CD4-positive, alpha-beta T cell treated with Interleukin-15 for 1 hour (primary cell): ENCODE results near the gene AUH.
"Not testable (repeated sequence)": the region's sequence is repeated elsewhere in the genome, so short reads cannot be mapped to it uniquely, and the experiment has no call there.

ENCODE experiments used
- DNase-seq: peaks from one replicate; pipeline ENCODE4 v3.0.0-alpha.2; 2020

Gene AUH

DNA sequence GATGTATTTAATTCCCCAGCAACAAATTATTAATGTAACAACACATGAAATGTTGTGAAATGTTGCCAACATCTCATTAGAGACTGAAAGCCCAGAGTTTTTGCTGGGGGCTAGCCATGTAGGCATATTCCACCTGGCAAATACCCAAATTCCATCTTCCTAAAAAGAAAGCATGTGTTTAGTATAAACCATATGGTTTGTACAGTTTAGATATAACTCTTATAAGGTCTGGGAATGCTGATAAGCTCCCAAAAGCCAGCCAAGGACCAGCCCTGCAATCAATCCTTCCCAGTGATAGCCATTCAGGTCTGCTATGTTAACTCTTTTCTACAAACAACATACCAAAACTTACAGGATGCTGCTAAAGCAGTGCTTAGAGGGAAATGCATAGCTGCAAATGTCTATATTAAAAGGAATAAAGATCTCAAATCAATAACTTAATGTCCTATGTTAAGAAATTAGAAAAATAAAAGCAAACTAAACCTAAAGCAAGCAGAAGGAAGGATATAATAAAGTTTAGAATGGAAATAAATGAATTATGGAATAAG is 158.9 kb downstream of the AUH start:
- DNase-seq: no peak

DNA sequence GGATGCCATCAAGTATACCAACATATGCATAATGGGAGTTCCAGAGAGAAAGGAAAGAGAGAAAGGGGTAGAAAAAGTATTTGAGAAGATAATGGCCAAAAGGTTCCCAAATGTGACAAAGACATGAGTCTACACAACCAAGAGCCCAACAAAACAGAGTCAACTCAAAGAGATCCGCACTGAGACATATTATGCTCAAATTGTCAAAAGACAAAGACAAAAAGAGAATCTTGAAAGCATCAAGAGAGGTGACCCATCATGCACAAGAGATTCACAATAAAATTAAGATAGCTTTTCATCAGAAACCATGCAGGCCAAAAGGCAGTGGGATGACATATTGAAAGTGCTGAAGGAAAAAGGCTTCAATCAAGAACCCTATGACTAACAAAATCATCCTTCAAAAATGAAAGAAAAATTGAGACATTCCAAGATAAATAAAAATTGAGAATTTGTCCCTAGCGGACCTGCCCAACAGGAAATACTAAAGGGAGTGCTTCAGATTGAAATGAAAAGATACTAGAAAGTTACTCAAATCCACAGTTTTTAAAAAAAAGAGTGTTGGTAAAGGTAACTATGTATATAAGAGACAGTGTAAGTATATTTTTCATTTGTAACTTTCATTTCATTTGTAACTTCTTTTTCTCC is 160.9 kb downstream of the AUH start:
- DNase-seq: no peak

DNA sequence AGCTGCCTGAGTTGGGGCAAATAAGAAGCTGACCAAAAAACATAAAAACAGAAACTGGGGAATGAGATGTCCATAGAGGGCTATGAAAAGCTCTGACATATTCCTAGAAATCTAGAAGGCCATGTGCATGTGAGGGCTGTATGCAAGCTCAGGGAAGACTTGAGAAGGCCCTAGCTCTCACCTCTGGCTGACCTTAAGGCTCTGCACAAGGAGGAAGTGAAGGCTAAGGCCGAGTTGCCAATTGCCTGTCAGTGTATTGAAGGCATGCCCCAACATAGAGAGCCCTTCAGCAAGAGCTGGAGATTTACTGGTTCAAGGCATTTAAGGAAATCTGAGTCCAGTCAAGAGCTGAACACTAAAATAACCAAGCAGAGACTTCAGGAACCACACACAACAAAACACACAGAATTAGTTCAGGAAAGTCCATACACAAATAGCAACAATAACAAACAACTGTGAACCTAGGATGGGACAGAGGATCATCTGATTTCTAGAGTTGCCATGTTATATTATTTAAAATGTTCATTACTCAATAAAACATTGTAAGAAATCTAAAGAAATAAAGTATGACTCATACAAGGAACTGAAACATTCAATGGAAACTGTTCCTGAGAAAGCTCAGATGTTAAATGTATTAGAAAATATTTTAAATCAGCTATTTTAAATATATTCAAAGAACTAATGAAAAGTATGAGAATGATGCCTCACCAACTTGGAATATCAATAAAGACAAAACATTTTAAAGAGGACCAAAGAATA is 161.8 kb downstream of the AUH start:
- peak; percentile 49 for DNase-seq

DNA sequence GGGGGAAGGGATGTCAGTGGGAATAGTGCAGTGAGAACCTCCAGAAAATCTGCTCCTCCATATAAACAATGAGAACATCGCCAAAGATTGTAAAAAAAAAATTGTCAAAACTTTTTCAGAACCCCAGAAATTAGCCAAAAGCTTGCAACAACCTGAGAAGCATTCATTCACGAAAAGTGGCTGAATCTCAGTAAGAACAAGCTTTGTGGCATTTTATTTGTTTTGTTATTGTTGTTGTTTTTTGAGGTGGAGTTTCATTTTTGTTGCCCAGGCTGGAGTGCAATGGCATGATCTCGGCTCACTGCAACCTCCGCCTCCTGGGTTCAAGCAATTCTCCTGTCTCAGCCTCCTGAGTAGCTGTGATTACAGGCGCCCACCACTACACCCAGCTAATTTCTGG is 162.8 kb downstream of the AUH start:
- not testable (repeated sequence) for DNase-seq

DNA sequence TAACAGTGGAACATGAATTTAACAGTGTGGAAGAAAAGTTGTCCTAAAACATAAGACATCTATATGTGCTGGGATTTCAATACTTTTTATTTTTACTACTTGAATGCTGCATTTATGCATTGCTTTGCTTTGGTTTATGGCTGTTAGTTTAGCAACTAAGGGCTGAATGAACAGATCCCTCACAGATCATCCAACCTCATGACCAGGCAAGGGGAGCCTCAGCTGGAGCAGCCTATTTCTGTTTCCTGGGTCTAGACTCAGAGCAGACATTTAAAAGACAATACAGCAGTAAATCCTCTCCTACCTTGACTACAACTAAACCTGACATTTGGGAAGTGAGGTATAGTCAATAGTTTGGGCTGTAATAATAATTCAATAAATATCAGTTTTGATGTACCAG is 163.3 kb downstream of the AUH start:
- no peak for DNase-seq

DNA sequence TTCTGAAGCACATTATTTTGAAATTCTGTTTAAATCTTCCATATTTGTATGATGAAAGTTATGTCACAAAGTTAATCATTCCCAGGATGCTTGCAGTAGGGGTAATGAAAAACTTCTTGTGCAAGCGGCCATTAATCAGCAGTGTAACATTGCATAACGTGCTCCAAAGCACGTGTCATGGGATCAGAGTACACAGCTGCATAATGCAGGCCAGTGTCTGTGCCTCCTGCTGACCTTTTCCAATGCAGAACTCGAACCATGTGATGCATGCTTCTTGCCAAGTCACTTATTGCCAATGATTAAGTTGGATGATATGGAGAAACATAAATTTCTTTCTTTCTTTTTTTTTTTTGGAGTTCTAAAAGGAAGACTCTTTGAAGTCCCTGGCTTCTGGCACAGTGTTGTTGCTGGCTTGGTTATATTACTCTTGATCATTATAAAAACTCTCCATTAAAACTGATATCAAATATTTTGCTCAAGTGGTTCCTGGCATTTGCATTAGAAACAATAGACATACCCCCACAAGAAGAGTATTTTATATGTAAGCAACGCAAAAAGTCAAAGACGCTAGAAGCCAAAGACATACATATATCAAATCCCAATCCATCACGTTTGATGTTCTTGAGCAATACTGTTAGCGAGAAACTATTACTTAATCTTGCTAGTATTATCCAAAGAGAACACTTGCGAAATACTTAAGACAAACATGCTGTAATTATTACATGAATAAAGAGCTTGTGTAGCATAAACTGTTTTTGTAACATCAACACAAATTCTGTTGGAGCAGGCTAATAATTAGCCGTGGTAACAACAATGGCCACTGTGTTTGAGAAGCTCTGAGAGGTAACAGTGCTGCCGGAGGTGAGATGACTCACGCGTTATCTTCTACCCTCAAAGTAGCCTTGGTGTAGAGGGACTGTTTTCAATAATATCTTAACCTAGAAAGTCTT is 164.2 kb downstream of the AUH start:
- DNase-seq: peak; percentile 79

DNA sequence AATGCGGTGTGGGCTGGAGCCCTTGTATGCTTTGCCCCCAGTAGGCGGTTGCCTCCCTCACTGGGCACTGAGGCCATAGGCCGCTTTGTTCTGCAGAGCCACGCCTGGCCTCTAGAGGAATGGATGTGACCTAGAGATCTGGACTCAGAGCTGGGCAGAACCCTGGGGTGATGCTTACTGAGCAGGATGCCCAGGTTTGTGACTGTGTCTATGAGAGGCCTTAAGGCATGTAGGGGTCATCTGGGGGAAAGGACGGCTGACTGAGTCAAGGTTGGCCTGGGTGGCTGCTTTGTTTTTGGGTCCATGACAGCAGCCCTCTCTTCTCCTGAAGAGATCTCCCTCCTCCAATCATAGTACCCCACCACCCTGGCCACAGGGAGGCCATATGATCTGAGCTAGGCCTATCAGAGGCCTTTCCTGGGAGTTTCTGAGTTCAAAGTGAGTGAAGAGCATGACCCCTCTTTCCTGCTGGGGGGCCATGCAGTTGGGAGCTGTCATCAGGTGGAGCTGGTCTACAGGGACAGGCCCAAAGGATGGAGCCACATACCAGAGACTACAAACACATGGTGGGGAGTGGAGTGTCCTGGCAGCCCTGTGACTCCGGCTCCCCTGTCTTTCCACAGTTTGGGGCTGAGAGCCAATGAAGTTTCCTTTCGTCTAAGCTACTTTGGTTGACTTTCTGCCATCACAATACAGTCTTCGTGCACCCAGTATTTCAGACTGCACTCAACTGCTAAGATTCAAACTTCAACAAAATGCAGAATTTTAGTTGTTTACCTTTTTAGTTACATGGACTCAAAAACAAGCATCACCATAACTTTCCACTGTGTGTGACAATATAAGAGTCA is 165.4 kb downstream of the AUH start:
- DNase-seq: no peak

DNA sequence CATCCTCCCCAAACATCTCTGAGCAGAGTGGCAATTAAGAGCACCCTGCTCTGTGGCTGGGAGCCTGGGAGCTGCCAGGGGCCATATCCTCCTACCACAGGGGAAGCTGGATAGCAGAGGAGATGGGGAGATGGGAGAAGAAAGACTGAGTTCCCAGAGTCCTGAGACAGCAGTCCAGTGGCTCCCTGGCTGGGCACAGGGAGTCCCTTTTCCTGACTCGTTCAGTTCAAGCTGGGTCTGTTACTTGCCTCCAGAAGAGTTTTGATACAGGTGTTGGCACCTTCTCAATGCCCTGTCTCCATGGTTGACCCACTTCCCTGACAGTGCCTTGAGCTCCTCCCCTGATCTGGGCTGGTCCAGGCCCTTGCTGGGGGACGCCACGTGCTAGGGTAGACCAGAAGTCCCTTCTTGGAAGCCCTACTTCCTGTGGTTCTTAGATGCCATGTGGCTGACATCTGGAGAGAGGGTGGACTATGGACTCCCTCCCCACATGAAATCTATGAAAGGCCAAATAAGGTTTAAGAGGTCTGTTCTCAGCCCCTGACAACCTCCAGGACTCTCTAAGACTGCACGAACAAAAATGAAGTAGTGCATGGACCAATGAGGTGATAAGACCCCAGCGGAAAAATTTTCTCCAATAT is 166.2 kb downstream of the AUH start:
- DNase-seq: no peak

DNA sequence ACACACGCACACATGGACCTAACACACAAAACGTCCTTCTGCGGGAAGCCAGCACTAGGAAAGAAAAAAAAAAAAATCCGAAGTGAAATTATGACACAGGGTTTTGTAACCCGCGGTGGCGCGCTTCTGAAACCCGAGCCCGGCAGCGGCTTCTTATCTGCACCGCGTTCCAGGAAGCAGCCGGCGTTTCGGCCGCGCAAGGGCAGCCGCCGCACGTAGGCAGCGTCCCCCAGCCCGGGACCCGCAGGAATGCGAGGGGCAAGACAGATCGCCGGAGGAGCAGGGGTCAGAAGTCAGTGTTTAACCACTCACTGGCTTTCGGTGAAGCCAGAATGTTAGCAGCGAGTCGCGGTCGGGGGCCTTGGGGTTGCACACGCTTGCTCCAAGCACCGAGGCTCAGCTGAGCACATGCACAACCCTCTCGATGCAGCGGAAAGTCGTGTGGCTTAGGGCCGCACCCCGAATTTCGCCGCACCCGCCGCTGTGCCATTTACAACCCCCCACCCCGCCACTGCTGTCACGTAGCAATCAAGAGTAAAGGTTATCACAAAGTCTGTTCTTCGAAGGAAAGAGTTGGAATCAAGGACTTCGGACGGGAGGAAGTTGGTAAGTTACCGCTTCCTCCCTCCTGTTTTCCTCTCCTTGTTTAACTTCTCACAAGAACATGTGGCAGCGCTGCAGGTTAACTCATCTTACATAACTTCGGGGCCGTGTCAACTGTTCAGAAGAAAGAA is 167.9 kb downstream of the AUH start:
- peak; percentile 66 for DNase-seq

DNA sequence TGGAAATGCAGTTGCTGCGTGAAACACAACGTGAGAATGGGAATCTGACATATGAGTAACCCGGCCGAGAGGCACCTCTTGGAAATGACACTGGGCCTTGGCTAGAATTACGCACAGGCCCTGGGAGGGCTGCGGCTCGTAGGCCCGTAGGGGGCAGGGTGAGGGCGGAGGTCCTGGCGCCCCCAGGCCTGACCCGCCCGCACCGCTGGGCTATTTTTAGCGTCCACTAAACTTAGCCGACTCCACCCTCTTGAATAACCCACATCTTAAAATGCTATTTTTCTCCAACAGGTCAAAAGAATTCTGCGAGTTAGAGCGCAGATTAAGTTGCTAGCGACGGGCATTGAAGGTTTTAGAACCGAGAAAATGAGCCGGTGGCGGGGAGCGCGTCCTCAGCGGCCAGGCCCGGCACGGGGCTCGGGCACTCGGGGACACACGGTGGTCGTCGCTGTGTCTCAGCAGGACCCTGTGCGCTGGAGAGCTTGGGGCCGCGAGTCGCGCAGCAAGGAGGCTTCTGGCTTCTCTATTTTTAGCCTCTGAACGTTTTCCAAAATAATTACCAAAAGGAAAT is 168.5 kb downstream of the AUH start:
- peak; percentile 85 for DNase-seq

DNA sequence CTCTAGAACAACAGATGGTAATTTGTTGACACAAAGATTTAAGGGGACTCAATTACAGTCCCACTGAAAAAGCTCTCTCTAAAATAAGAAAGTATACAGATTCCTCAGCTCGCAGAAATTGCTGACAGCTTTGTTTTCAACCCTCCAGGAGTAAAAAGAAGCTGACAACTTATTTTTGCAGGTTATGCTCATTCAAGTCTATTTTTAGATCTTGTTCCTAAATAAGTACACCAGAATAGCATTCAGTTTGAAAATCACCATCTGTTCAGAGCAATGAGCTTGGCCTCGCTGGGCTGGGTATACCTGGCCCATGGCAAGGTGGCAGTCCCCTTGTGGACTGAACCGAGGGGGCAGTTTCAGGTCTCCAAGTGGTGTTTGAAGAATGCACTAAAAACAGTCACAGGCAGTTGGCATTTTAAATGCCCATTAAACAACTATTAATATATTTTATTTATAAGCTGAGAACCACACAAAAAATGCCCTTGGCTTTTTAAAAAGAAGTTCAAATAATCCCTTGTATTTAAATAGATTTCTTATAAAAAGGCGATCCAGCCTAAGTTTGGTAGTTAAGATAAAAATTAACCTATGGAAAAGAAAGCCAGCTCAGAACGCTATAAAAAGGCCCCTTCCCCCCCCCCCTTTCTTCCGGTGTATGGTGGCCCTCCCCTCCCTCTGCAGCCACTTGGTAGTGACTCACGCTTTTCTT is 169.2 kb downstream of the AUH start:
- no peak for DNase-seq

DNA sequence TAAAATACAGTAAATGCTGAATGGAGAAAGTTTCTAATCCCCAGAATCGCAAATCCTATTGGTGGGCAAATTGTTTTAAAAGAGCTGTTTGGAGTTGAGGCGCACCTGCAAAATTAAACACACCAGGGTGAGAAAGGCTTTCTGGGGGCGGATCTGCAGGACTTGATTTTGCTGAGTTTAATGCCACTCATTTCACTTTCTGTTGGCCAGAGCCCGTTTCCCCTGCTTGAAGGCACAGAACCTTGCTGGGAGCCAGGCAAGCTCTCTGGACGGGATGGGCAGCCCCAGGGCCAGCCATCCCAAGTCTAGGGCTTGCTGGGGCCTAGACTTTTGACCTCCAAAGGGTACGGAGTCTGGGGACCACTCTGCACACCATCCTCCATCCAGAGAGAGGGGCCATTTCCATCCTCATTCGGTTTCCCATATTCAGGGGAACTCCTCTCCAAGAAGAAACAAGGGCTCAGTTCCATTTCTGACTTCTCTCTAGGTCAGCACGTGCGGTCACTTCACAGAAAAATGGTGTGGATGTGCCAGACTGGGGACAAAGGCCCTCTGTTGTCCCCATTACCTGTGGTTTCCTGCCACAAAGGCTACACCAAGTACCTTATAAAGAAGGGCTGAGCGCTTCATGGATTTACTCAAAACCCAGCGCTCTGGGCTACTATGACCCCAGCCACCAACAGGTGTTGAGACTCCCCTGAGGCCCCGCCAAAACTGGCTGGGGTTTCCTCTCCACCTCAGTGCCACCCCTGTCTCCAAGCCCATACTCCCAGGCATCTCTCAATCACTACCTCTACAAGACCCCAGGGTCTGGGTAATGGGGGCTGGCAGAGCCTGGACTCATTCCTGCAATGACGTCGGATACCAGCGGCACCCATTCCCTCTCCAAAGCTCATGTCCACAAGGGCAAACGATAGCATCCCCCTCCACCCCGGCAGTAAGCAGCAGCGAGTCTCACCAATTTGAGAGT is 170.0 kb downstream of the AUH start:
- no peak for DNase-seq

DNA sequence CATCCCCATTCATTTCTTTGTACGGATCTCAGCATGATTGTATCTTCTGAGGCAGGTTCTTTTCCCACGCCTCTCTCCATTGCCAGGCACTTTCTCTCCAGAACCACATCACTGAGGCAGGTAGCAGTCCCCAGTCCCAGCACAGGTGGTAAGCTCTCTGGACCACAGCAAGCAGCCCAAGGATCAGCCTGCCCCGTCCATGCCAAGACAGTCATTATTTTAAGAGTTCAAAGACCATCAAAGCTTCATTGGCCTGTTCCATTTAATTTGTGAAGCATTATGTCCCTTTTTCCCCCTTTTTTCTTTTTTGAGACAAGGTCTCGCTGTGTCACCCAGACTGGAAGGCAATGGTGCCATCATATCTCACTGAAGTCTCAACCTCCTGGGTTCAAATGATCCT is 171.7 kb downstream of the AUH start:
- DNase-seq: no peak

DNA sequence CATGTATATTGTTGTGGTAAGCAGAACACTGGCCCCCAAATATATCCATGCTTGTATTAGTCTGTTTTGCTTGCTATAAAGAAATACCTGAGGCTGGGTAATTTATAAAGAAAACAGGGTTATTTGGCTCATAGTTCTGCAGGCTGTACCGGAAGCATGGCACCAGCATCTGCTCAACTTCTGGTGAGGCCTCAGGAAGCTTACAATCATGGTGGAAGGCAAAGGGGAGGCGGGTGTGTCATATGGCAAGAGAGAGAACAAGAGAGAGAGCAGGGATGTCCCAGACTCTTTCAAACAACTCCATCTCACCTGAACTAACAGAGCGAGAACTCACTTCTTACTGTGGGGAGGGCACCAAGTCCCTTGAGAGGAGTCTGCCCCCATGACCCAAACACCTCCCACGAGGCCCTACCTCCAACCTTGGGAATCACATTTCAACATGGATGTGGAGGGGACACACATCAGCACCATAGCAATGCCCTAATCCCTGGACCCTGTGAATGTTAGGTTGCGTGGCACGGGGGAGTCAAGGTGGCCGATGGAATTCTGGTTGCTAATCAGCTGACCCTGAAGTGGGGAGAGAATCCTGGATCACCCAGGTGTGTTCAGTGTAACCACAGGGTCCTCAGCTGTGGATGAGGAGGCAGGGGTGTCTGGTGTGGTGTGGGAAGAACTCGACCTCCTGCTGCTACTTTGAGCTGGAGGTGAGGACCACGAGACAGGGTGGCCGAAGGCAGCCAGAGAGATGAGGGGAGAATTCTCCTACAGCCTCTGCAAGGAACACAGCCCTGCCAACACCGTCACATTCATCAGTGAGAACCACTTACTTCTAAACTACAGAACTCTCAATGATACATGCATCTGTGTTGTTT is 172.8 kb downstream of the AUH start:
- DNase-seq: no peak

DNA sequence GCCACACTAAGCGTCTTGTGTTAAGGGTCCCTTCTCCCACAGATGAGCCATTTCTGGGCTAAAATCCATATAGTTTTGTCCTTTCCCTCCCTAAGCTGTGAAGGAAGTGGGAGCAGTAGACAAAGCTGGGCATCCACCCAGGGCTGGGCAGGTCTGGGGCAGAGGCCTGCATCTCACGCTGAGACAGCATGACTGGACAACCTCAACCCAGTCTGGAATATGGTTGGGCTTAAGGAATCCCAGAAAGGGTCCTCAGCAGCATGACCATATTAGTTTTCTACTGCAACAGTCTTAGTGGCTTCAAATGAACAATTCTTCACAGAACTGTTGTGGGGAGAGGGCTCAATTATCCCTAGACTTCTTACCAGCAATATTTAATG is 173.8 kb downstream of the AUH start:
- no peak for DNase-seq

DNA sequence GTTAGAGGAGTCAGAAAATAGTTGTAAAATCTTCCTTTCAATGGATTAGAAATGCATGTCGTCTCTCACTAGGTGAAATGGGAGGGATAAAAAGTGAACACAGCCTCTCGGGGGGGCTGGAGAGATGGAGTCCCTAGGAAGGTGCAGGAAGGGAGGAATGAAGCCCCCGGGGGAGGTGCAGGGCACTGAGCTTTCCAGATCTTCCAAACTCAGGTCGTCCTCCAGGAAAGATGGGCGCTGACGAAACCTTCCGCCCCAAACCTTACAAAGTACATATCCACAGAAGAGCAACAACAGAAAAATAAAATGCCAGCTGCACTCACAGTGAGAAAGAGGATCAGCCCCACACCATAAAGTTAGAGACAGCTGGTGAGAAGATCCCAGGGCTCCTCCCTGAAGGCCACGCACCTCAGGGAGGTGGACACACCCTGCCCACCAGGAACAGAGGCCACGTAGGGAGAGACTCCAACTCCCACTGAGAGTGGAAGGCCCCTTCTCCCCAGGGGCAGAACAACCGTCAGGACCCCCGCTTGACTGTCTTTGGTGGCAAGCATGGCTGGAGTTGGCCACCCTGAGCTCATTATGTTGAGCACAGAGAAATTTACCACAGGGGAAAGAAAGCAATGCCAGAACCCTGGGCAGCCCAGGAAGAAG is 174.3 kb downstream of the AUH start:
- DNase-seq: no peak

DNA sequence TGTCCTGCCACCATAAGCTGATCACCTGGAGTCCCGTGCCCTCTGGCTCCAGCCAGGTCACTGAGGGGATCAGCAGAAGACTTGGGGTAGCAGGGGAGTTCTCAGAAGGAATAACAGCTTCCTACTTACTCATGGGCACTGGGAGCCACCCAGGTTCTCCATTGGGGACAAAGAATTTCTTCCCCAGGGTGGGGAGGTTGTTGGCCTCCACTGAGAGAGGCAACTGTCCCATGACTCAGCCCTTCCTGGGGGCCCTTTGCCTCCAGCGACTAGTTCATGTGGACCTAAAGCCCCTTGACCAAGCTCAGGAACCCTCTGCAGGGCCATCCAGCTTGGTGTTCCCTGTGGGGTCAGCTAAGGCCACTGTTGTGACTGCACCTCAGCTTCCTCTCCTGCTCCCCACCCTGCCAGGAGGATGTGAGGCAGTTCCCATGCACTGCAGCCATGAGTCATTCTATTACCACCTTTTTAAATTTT is 175.0 kb downstream of the AUH start:
- peak; percentile 47 for DNase-seq
